DMS79 (cell line): ENCODE measurements around the gene TMEM30B.

Source experiments
- DNase-seq: peaks from one replicate; lab custom pipeline; 2025; lab: John Stamatoyannopoulos, UW

TMEM30B gene

DNA sequence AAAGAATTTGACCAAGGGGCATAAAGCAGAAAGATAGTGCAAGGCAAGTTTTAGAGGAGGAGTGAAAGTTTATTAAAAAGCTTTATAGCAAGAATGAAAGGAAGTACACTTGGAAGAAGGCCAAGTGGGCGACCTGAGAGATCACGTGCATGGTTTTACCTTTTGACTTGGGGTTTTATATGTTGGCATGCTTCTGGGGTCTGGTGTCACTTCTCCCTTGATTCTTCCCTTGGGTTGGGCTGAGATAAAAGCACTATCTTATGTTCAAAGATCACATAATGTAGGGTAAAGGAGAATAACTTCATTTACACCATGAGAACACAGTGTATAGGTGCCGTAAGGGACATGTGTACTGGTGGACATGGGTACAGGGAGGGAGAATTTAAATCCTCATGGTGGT is 17.7 kb upstream of the TMEM30B start:
- DNase-seq, result no peak

- no peak for DNase-seq
Observed at GRCh38 chr14:61297581-61297980, 16.4 kb upstream of the TMEM30B start.

DNA sequence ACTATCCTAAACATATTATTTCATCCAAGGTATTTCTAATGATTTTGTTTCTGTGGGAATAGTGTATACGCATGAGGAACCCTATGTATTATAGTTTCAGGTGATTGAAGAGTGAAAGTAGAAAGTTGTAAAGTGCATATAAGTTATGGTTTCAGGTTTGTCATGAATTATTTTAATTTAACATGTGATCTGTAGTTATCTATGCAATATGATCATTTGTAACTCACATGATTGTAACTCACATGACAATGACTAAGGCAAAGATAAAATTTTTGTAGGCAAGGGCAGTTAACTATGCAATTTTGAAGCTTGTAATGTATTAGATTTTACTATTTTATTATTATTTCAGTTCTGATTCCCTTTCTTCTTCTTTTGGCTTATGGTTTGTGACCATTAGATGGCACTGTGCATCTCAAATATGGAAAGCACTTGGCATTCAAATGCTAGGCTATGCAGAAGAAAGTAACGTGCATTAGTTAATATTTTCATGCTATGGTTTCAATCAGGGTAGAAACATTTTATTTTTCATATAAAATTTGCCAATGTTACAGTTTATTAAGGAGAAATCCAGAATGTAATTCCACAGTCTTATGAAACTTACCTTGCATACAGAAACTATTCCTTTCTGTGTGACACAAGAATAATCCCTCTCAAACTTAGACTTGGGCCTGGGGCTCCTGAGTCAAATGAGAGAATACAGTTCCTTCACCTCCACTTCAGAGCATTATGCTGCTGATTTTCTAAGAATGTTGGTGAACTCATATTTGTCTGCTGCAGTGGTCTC is 15.8 kb upstream of the TMEM30B start:
- DNase-seq, result peak; percentile 42

- DNase-seq, result no peak
Observed at GRCh38 chr14:61296151-61296550, 15.0 kb upstream of the TMEM30B start.

DNA sequence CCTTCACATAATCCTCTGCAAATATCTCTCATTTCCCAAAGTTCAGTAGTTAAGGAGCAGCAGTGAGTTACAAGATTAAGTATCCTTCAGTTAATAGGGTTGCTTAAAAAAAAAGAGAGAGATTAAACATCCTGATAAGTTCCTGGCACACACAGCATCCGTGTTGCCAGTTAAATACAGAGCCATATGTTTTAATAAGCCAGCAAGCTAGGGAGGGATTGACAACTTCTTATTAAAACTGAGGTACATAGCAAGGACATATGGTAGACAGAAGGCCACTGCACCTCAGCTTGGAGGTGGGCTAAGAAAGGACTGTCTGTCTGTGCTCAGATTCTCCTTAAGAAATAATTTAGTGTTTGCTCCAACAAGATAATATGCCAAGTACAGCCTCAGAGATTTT is 9.6 kb upstream of the TMEM30B start:
- DNase-seq, result no peak

DNA sequence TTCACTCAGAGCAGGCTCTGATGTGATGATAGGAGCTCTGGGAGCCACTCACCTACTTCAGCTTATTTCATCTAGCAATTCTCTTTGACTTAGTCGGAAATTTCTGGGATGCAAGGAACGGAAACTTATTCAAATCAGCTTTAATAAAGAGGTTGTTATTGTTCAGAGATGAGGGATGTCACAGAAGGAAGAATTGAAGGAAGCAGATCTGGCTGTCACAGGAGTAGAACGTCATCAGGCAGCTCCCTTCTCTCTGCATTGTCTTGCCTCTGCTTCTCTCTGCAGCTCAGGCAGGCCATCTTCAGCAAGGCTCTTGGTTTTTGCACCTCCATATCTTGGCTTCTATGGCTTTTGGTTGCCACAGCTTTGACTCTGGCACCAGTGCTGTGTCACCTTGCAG is 7.6 kb upstream of the TMEM30B start:
- DNase-seq, result no peak

- DNase-seq, result no peak
Observed at GRCh38 chr14:61288228-61288627, 7.1 kb upstream of the TMEM30B start.

DNA sequence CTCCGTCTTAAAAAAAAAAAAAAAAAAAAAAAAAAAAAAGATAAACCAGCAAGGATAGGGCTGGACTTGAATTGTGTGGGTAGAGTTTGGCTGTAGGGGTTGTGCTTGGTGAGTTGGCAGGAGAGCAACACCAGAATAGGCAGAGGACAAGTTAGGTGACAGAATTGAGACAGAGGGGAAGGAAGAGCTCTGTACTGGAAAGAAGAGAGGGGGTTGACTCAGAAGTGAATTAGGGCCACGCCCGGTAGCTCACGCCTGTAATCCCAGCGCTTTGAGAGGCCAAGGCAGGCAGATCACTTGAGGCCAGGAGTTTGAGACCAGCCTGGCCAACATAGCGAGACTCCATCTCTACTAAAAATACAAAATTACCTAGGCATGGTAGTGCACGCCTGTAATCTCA is 6.1 kb upstream of the TMEM30B start:
- DNase-seq, result no peak

GRCh38 chr14:61285364-61285763 is 4.2 kb upstream of the TMEM30B start:
- DNase-seq, result no peak

GRCh38 chr14:61284001-61284400 is 2.9 kb upstream of the TMEM30B start:
- no peak for DNase-seq

- DNase-seq, result no peak
Observed at GRCh38 chr14:61282746-61283145, 1.6 kb upstream of the TMEM30B start.

DNA sequence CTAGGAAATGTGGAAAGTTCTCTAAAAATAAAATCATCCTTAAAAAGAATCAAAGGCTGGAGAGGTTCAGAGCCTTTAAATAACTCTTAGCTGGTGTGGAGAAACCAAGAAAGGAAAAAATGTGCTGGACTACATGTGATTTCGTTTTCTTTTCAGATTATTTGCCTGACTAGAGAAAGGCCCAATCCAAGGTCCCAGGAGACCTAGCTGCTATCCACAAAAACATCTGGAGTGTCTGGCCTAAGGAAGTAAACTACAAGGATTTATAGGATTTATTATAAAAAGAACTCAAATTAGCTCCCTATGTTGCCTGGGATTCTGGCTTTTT is 774 bp upstream of the TMEM30B start:
- no peak for DNase-seq

DNA sequence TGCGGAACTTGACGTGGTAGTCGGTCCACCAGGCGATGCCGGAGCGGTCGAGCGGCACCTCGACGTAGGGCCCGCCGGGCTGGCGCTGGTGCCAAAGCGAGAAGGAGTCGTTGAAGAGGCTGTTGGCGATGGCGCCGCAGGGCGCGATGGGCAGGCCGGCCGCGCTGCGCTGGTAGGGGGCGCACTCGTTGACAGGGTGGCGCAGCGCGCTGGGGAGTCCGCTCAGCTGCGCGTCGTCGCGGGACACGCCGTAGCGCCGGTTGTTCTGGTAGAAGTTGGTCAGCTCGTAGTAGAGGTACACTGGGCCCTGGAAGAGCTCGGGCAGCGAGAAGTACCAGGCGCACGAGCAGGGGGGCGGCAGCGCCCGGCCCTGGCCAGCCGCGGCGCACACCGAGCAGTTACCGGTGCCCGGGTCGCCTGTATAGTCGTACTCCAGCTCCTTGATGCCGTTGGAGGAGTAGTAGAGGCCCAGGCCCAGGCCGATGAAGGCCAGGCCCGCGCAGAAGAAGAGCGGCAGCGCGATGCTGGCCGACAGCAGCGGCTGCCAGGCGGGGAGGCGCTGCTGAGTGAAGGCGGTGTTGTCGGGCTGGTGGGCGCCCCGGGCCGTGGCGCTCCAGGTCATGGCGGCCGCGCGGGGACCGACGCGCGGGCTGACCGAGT is 482 bp downstream of the TMEM30B start:
- peak; percentile 67 for DNase-seq

- peak; percentile 67 for DNase-seq
Observed at GRCh38 chr14:61280092-61280525, 1.0 kb downstream of the TMEM30B start.

GRCh38 chr14:61279082-61279481 is 2.1 kb downstream of the TMEM30B start:
- DNase-seq, result no peak

DNA sequence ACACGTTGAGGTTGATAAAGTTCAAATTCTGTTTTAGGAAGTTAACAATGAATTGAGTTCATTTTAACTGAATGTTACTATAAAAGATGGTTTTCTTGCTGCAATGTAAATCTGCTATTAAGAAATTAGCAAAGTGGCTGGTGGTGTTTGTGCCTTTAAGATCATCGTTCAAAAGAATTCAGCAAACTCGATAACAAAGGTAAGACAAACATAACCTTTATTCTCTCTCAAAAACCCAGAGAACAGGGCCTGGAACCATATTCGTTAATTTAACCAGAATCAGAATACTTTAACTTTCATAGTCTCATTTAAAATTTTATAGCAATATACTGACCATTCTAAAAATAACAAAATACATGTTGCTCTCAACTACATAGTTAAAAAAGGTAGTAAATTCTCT is 3.4 kb downstream of the TMEM30B start:
- no peak for DNase-seq

DNA sequence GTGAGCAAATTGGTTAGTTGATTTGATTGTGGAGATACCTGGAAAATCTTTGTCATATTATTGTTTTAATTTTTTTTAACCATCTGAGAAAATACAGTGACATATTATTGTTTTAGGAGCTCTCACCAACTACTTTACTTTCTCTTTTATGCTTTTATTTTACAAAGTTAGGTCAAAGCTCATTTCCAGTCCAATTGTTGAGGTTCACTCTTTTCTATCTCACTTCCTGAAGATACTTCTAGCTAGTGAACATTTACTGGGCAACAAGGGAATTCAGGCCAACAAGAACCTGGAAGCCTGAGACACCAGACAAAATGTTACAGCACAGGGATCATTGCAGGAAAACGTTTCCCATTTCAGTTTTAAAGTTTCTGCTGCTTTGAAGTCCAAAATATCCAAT is 3.9 kb downstream of the TMEM30B start:
- no peak for DNase-seq

GRCh38 chr14:61271552-61271951 is 9.6 kb downstream of the TMEM30B start:
- no peak for DNase-seq

DNA sequence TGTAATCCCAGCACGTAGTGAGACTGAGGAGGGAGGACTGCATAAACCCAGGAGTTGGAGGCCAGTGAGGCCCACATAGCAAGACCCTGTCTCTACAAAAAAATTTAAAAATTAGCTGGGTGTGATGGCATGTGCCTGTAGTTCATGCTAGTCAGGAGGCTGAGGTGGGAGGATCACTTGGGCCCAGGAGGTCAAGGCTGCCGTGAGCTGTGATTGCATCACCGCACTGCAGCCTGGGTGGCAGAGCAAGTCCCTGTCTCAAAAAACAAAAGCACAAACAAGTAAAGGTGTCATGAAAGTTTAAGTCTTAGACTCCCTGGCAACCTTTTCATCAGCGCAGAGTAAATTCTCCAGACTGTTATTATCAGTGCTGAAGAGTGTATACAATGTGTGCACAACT is 10.4 kb downstream of the TMEM30B start:
- DNase-seq, result no peak

DNA sequence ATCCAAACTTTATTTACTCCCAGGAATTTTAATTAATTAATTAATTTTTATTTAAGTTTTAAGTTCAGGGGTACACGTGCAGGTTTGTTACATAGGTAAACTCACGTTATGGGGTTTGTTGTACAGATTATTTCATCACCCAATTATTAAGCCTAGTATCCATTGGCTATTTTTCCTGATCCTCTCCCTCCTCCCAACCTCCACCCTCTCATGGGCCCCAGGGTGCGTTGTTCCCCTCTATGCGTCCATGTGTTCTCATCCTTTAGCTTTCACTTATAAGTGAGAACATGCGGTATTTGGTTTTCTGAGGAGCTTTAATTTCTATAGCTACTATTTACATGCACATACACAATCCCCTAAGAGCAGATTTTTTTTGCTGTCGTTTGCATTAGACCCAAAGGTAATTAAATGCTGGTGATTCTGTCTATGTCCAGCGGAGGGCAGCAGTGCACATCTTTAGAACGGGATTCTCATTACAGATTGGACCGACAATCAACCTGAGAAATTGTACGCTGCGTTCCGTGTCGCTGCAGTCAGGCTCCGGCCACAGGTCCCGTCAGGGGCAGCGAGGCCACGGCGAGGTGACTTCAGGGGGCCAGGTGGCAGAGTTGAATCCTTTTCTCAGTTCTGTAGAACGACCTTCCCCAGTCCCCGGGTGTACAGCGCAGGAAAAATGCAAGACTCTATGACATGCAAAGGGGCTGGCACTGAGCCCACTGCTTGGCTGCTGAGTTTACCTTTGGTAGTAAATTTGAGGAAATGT is 11.6 kb downstream of the TMEM30B start:
- DNase-seq, result peak; percentile 74

DNA sequence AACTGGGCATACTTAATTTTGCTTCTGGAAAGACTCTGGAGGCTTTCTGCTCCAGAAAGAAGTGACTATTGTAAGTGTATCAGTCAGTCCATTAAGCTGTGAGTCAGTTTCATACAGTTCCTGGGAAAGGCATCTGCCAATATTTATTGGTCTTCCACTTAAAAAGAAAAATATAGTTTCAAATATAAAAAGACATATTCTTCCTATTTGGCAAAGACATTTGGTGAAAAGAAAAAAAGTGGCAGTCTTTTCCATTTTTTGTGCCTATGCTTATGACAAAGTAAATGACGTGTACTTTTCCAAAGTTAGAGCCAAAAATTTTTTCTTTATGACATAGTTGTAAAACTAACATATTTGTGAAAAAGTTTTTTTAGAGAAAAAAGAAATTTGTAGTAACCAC is 12.3 kb downstream of the TMEM30B start:
- DNase-seq, result no peak

GRCh38 chr14:61266891-61267740 is 14.0 kb downstream of the TMEM30B start:
- DNase-seq, result no peak
